CD4-positive, alpha-beta T cell treated with Interleukin-15 for 1 hour (primary cell): ENCODE data around the gene ASTL.

ENCODE experiments used
- DNase-seq: peaks from one replicate; pipeline ENCODE4 v3.0.0-alpha.2; 2020

The ASTL gene

GRCh38 chr2:96124406-96125265 is 13.7 kb downstream of the ASTL start:
- no peak for DNase-seq

- no peak for DNase-seq
These were observed 14.4 kb downstream of the ASTL start for GRCh38 chr2:96123936-96124335.

GRCh38 chr2:96123290-96123689 is 15.0 kb downstream of the ASTL start:
- no peak for DNase-seq

GRCh38 chr2:96122391-96122790 is 15.9 kb downstream of the ASTL start:
- no peak for DNase-seq

DNA sequence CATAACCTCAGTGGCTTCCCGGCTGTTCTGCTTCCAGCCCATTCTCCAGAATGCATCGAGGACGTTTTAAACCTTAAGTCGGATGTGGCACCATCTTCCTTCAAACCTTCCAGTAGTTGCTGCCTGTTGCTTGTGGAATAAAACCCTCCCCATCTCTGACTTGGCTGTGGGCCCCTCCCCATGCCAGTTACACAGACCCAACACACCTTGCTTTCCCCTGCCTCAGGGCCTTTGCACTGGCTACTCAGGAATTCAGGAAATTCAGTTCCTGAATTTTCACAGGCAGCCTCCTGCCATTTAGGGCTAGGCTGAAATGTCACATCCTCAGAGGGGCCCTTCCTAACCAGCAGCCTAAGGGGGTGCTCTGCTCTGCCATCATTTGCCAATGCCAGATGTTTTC is 16.9 kb downstream of the ASTL start:
- no peak for DNase-seq

GRCh38 chr2:96120991-96121390 is 17.3 kb downstream of the ASTL start:
- DNase-seq = no peak

DNA sequence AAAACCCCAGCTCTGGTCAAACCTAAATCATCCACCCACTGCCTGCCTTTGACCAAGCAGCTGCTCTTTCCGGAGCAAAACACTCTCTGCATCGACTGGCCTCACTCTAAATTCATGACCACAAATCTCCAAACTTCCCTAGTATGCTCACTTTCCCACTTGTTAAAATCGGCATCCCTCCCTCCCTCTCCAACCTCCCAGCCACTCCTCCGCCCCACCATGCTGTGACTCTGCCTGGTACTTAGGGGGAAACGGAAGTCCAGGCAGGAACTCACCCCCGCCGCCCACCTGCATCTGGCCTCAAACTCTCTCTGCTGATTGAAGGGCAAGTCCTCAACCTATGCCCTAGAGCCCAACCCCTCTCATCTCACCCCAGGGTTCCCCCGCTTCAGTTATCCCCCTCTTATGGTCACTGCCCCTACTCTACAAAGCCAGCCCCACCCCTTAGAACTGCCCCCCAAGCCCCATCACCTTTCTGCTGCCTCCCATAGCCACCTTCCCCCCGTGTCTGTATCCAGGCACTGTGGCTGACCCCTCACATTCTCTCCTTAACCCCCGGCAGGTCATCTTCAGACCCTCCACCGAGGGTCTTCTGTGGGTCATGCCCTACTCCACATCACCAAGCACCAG is 18.1 kb downstream of the ASTL start:
- DNase-seq = no peak

GRCh38 chr2:96119389-96119751 is 18.9 kb downstream of the ASTL start:
- DNase-seq = no peak

DNA sequence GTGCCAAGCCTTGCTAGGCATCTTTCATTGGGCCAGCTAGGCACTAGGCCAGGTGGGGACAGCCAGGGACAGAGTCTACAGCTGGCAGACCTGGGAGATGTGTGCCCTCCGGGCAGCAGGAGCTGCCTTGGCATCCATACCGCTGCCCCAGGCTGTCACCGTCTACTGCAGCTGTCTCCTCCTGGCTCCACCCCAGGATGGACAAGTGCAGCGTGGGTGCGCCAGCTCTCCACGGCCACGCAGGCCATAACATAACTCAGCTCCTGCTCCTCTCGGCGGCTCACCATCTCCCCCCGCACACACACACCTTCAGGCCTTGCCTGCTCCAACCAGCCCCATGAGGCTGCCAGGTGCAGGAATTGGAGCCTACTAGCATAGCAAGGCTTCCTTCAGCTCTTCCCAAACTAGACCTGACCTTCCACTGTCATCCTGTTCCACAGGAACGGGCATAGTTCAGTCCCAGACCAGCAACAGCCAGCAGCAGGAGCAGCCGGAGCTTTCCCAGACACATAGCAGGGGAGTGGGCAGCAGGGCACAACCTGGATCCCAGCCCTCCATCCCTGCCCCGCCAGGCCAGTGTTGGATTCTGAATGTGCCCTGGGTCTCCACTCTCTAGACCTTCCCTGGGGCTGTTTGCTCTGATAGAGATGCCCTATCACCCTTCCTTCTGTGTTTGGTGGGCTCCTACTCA is 19.5 kb downstream of the ASTL start:
- DNase-seq = peak; percentile 16

GRCh38 chr2:96117701-96118588 is 20.4 kb downstream of the ASTL start:
- peak; percentile 16 for DNase-seq

GRCh38 chr2:96116879-96117533 is 21.3 kb downstream of the ASTL start:
- DNase-seq = peak; percentile 52

DNA sequence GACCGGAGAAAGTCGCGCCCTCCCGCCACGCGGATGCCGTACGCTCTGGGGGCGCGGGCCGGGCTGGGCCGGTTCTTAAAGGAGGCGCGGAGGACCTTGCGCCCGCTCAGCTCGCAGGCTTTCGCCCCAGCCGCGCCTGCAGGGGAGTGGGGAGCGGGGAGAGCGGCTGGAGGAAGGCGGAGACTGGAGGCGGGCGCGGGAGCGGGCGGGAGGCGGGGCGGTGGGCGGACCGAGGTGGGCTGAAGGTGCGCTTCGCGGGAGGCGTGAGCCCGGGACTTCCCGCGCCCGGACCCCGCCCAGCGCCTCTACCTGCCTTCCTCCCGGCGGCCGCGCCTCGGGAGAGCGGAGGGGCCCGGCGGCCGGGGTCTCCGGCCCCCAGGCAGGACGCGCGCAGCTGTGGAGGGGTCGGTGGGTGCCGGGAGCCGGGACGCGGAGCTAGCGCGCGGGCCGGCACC is 21.9 kb downstream of the ASTL start, which contains the start of gene ADRA2B:
TSS of gene ADRA2B (minus strand) at position 148 of the 455 bp plus-strand sequence. CDS start 422 bp downstream, outside the sequence.
- DNase-seq = peak; percentile 82

- peak; percentile 16 for DNase-seq
These were observed 22.5 kb downstream of the ASTL start for GRCh38 chr2:96115631-96116423.

- peak; percentile 13 for DNase-seq
These were observed 23.3 kb downstream of the ASTL start for GRCh38 chr2:96114903-96115581.

- no peak for DNase-seq
These were observed 23.8 kb downstream of the ASTL start for GRCh38 chr2:96114546-96114902.

DNA sequence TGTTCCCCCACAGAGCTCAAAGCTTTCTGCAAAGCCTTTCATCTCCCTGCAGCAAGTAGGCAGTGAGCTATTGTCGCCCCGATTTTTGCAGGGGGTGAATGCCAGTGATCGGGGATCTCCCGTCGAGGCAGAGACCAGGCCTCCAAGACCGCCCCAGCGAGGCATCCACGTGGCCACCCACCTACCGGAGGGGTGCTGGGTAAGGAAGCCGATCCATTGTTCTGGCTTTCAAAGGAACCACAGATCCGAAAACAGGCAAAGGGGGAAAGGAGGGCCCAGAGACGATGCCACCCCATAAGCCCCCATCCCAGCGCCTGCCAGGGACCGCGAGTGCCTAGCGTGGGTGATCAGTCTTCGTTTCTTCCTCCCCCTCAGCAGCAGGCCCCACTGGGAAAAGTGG is 24.4 kb downstream of the ASTL start:
- no peak for DNase-seq

DNA sequence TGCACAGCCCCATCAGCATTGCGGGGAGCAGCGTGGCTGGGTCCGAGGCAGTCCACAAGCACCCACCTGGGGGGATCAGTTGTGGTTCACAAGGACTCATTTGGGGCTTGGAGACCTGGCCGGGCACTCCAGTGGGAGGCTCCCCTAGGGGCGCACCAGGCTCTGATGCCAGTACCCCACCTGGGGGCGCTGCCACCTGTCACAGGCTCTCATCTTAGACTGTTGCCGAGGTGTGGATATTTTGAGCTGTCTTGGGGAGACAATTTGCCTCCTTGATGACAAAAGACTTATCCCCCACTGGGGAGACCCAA is 25.0 kb downstream of the ASTL start:
- peak; percentile 13 for DNase-seq

DNA sequence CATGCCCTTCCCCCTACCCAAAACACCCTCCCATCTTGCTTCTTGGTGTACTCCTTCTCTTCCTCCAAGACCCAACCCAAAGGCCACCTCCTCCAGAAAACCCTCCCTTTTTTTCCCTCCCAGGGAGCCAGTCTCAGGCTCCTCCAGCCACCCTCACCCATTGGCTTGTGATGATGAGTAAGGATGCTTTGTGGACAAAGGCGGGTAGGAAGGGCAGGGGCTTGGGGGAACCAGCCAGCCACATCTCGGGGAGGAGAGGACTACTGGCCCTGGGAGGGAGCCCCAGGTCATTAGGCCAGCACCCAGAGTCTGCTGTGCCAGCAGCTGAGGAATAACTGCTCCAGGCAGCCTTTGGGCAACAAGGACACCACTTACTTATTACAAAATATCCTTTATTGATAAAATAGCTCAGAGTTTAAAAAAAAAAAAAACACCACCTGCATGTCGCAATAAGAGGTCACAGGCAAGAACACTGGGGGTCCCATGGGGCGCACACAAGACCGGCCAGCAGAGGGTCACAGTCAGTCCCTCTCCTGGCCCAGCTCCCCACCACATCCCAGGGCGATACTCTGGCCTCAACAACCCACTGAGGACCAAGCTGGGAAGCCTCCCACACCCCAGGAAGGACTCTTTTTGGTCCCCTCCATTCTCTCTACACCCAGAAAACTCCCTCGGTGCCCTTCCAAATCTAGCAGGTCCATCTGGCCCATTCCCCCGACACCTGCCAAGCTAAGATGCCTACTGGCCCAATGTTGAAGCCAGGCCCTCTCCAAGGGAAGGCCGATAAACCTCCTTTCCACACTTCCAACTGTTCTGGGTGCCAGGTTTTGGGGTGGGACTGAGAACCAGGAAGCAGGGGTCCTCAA is 25.6 kb downstream of the ASTL start:
- DNase-seq = no peak

DNA sequence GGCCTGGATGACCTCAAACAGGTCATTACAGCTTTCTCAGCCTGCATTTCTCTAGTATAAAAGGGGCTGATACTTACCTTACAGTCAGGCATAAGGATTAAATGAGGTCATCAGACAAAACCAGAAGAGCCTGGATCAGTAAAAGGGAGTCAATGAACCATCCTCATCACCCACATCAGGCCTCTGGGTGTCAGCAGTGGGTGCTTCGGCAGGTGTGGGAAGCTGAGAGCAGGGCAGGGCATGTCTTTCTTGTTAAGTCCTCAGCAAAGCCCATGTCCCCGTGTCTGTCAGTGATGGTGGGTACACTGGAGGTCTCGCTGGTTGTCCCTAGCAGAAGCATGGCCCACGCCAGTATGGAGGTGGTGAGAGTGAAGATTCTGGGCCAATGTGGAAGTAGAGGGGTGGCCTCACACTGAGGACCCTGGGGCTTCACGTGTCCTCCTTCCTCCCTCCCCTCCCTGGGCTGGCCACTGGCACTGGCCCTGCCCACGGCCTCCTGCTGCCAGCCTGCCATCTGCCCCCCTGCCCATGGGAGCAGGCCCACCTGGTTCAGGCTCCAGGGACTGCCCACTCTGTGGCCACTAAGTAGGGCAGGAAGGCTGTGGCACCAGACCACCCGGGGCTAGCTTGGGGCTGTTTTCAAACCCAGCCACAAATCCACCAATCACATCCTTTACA is 26.3 kb downstream of the ASTL start:
- peak; percentile 17 for DNase-seq
